SU-DHL-6 (cell line): Measurements from ENCODE around the gene TNPO1.

ENCODE experiments used
- H2AFZ ChIP-seq: fragments of 200-600 bp; sonication (generic); 2 replicates; pipeline ENCODE4 v1.6.1; 2014; ENCODE audit warnings: low read depth, mild to moderate bottlenecking, moderate library complexity, mixed read lengths, antibody characterized with exemption, low read length; ENCODE audit not compliant: severe bottlenecking
- H3F3A ChIP-seq: fragments of 200-600 bp; shearing (Covaris generic); 2 replicates; pipeline ENCODE4 v1.6.0; 2016; ENCODE audit warnings: antibody characterized with exemption, mild to moderate bottlenecking; ENCODE audit not compliant: insufficient read depth
- H3K27ac ChIP-seq: fragments of 200-600 bp; sonication (generic); 2 replicates; pipeline ENCODE4 v1.5.1; 2016; ENCODE audit warnings: low read depth, mild to moderate bottlenecking, low read length, moderate library complexity, mixed read lengths
- H3K27me3 ChIP-seq: fragments of 200-600 bp; sonication (generic), shearing (Covaris generic); 2 replicates; pipeline ENCODE4 v1.6.0; 2014; ENCODE audit warnings: mild to moderate bottlenecking, low read length
- H3K36me3 ChIP-seq: fragments of 200-600 bp; sonication (generic); 2 replicates; pipeline ENCODE4 v1.6.1; 2014; ENCODE audit warnings: mild to moderate bottlenecking, low read length, mixed read lengths
- H3K4me2 ChIP-seq: fragments of 300-600, 200-600 bp; shearing (Covaris generic), sonication (generic); 2 replicates; pipeline ENCODE4 v1.6.0; 2014; ENCODE audit warnings: low read length, low read depth, mild to moderate bottlenecking; ENCODE audit not compliant: poor library complexity, severe bottlenecking
- H3K4me3 ChIP-seq: fragments of 200-600 bp; sonication (generic); 2 replicates; pipeline ENCODE4 v1.5.1; 2014; ENCODE audit warnings: antibody characterized with exemption, low read length, mild to moderate bottlenecking, mixed read lengths; ENCODE audit not compliant: insufficient read depth, poor library complexity, severe bottlenecking
- H3K79me2 ChIP-seq: fragments of 200-600 bp; sonication (generic); 2 replicates; pipeline ENCODE4 v1.6.1; 2014; ENCODE audit warnings: mild to moderate bottlenecking, low read length, moderate library complexity; ENCODE audit not compliant: insufficient read depth
- H3K9ac ChIP-seq: fragments of 200-600 bp; sonication (generic); 2 replicates; pipeline ENCODE4 v1.7.0; 2014; ENCODE audit warnings: mild to moderate bottlenecking, low read length
- H3K9me2 ChIP-seq: fragments of 200-600 bp; sonication (generic); replicated peaks from 2 replicates; pipeline ENCODE4 v1.6.1; 2014; ENCODE audit warnings: low read length; ENCODE audit not compliant: insufficient read depth
- H3K9me3 ChIP-seq: fragments of 200-600 bp; sonication (generic); 2 replicates; pipeline ENCODE4 v1.6.1; 2014; ENCODE audit warnings: low read length, mixed read lengths; ENCODE audit not compliant: insufficient read depth
- H4K20me1 ChIP-seq: fragments of 200-600 bp; sonication (generic); 2 replicates; pipeline ENCODE4 v1.6.1; 2014; ENCODE audit warnings: low read depth, mild to moderate bottlenecking, antibody characterized with exemption, low read length, moderate library complexity, mixed read lengths
- CTCF ChIP-seq: fragments of 200-600 bp; sonication (generic); IDR thresholded peaks from one replicate; pipeline ENCODE4 v1.5.1; 2017; ENCODE audit warnings: antibody characterized with exemption, mild to moderate bottlenecking, low read length, moderate library complexity; ENCODE audit not compliant: insufficient read depth, poor library complexity, severe bottlenecking
- EZH2phosphoT487 ChIP-seq: fragments of 200-600 bp; sonication (generic), shearing (Covaris generic); conservative IDR thresholded peaks from 2 replicates; pipeline ENCODE4 v1.6.1; 2018; ENCODE audit warnings: mild to moderate bottlenecking, antibody characterized with exemption, low read length, moderate library complexity, mixed read lengths

TNPO1 gene

GRCh38 chr5:72940082-72940481, 123.6 kb downstream of the TNPO1 start:
- H3K4me3 ChIP-seq = no peak overlapping the region
- no peaks in the 10 kb centered on the region for H3K36me3 ChIP-seq
- H3K27ac ChIP-seq = no peak overlapping the region
- H3K79me2 ChIP-seq = no peaks in the 10 kb centered on the region
- no peaks in the 10 kb centered on the region for H3K27me3 ChIP-seq
- TF ChIP-seq CTCF (no peak), EZH2phosphoT487 (no peak)
- H4K20me1 ChIP-seq = no peaks in the 10 kb centered on the region
- no peak overlapping the region for H3K9ac ChIP-seq
- H3K9me2 ChIP-seq = no peaks in the 10 kb centered on the region
- no peak overlapping the region for H2AFZ ChIP-seq
- no peaks in the 10 kb centered on the region for H3K9me3 ChIP-seq
- H3K4me2 ChIP-seq = no peak overlapping the region
- no peaks in the 10 kb centered on the region for H3F3A ChIP-seq

- no peak overlapping the region for H3K4me3 ChIP-seq
- no peaks in the 10 kb centered on the region for H3F3A ChIP-seq
- no peak overlapping the region for H3K9ac ChIP-seq
- H2AFZ ChIP-seq = no peak overlapping the region
- H3K9me2 ChIP-seq = no peaks in the 10 kb centered on the region
- no peak overlapping the region for H3K27ac ChIP-seq
- no peaks in the 10 kb centered on the region for H4K20me1 ChIP-seq
- H3K36me3 ChIP-seq = no peaks in the 10 kb centered on the region
- TF ChIP-seq CTCF = no peak
- TF ChIP-seq EZH2phosphoT487 = no peak
- no peaks in the 10 kb centered on the region for H3K9me3 ChIP-seq
- H3K27me3 ChIP-seq = no peaks in the 10 kb centered on the region
- H3K4me2 ChIP-seq = no peak overlapping the region
- H3K79me2 ChIP-seq = no peaks in the 10 kb centered on the region
Observed at GRCh38 chr5:72943307-72943706, 126.8 kb downstream of the TNPO1 start.

- Histone ChIP-seq H3K9me3 (no peaks in the 10 kb centered on the region), H3K27ac (no peak overlapping the region), H3K9me2 (no peaks in the 10 kb centered on the region), H2AFZ (no peak overlapping the region), H3F3A (no peaks in the 10 kb centered on the region), H3K36me3 (no peaks in the 10 kb centered on the region), H4K20me1 (no peaks in the 10 kb centered on the region), H3K27me3 (no peaks in the 10 kb centered on the region), H3K79me2 (no peaks in the 10 kb centered on the region), H3K4me2 (no peak overlapping the region), H3K4me3 (no peak overlapping the region), H3K9ac (no peak overlapping the region)
- TF ChIP-seq CTCF (no peak), EZH2phosphoT487 (no peak)
Observed at GRCh38 chr5:72947498-72947897, 131.0 kb downstream of the TNPO1 start.

- no peaks in the 10 kb centered on the region for H3K79me2 ChIP-seq
- no peaks in the 10 kb centered on the region for H3K9me3 ChIP-seq
- H2AFZ ChIP-seq = no peak overlapping the region
- no peaks in the 10 kb centered on the region for H3K9me2 ChIP-seq
- no peak overlapping the region for H3K4me2 ChIP-seq
- TF ChIP-seq EZH2phosphoT487 = no peak
- TF ChIP-seq CTCF = no peak
- no peaks in the 10 kb centered on the region for H3K36me3 ChIP-seq
- no peaks in the 10 kb centered on the region for H3F3A ChIP-seq
- no peaks in the 10 kb centered on the region for H4K20me1 ChIP-seq
- no peaks in the 10 kb centered on the region for H3K27me3 ChIP-seq
- no peak overlapping the region for H3K4me3 ChIP-seq
- H3K9ac ChIP-seq = no peak overlapping the region
- H3K27ac ChIP-seq = no peak overlapping the region
Observed at GRCh38 chr5:72949481-72949880, 133.0 kb downstream of the TNPO1 start.
